ENCODE measurements around the gene GPHA2. TPM values are rescaled to one million over a fixed set of nuclear protein-coding genes. Genes with fewer than 3 reads are reported as not detected.

GPHA2 gene
- total and polyA plus RNA-seq, 2 of the 13 experiments (the other 11 are each of a cell fraction or from before 2014, with no cell fraction given), result 13.0 to 19.1 TPM

- TF ChIP-seq ARID3A (IDR thresholded peaks at IDR 0.05; ENCODE audit: low read depth, low read length) (no peak), FOXA3 (CRISPR knock-in tag; IDR thresholded peaks at IDR 0.05) (peak; percentile 22; the same call in 1 of the 2 replicates), SNAPC4 (CRISPR knock-in tag; IDR thresholded peaks at IDR 0.05) (peak; percentile 71; the same call in 1 of the 2 replicates), ZNF281 (CRISPR knock-in tag; IDR thresholded peaks at IDR 0.05; ENCODE audit: borderline replicate concordance) (no peak), SMYD3 (CRISPR knock-in tag; IDR thresholded peaks at IDR 0.05) (peak; percentile 52; the same call in 1 of the 2 replicates), ZNF580 (CRISPR knock-in tag; IDR thresholded peaks at IDR 0.05; ENCODE audit: borderline replicate concordance, low read depth) (peak; percentile 64), ZNF296 (CRISPR knock-in tag; conservative IDR thresholded peaks at IDR 0.05) (peak; percentile 75; the same call in 1 of the 2 replicates), NR0B2 (CRISPR knock-in tag; IDR thresholded peaks at IDR 0.05) (peak; percentile 82; the same call in 1 of the 2 replicates), CBX5 (CRISPR knock-in tag; IDR thresholded peaks at IDR 0.05; ENCODE audit: borderline replicate concordance) (no peak; the same call in 1 of the 2 replicates), ZNF605 (CRISPR knock-in tag; IDR thresholded peaks at IDR 0.05) (peak; percentile 58; the same call in 1 of the 2 replicates), ZNF562 (CRISPR knock-in tag; IDR thresholded peaks at IDR 0.05; ENCODE audit: borderline replicate concordance) (no peak), TOPORS (CRISPR knock-in tag; IDR thresholded peaks at IDR 0.05) (peak; percentile 61; the same call in 1 of the 2 replicates), PAXIP1 (CRISPR knock-in tag; conservative IDR thresholded peaks at IDR 0.05) (0 out of 2 replicates have a peak, but pooled peaks have one; percentile 27)
Observed at GRCh38 chr11:64887757-64888405, 47.8 kb downstream of the GPHA2 start (continued).

Data from HepG2 (cell line).